ENCODE data around the gene ME2.
"Not testable (repeated sequence)": the region's sequence is repeated elsewhere in the genome, so short reads cannot be mapped to it uniquely, and the experiment has no call there.

The ME2 gene

DNA sequence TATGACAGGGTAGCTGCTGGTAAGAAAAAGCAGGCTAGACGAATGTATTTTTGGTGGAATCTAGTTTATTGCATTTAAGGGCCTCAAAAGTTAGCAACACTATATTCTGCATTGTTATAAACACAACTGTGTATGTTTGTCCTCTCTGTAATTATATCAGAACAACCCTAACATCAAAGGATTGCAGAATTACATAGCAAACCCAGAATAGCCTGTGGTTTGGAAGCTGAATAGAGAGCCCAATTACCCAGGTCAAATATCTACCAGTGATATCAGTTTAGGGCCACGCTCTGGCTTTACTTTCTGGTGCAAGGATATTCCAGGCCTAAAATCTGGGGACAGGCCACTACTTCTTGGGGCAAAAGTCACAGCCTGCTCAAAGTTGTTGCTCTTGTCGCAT lies 34.0 kb upstream of the ME2 start:
- no peaks in the 10 kb centered on the region for H3K36me3 ChIP-seq

DNA sequence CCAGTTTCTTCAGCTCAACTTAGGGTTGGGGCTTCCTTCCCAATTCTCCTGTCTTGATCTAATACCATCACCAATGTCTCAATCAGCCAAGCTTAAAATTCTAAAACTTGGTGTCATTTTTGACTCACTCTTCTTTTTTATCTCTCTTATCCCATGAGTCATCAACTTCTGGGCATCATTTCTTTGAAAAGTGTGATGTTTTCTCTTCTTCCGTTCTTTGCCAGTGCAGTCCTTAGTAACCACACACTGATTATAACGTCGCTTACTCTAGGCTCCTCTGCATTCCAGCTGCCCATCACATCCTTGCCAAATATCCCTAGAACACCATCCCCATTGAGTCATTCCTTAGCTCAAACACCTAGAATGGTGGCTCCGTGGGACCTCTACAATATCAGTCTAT lies 31.7 kb upstream of the ME2 start:
- no peak overlapping the region for H3K4me3 ChIP-seq
- H3K27ac ChIP-seq: no peak overlapping the region
- no peaks in the 10 kb centered on the region for H3K4me1 ChIP-seq
- no peaks in the 10 kb centered on the region for H3K36me3 ChIP-seq
- H3K9me3 ChIP-seq: no peaks in the 10 kb centered on the region
- H3K9ac ChIP-seq: no peak overlapping the region
- H4K20me1 ChIP-seq: no peaks in the 10 kb centered on the region
- no peak for TF ChIP-seq Cebpa-rat (IDR thresholded peaks at IDR 0.05)
- no peaks in the 10 kb centered on the region for H3K27me3 ChIP-seq
- no peak overlapping the region for H3K4me2 ChIP-seq

More for the DNA sequence above, 34.0 kb upstream of the ME2 start:
- H3K27me3 ChIP-seq: no peaks in the 10 kb centered on the region
- no peak overlapping the region for H3K27ac ChIP-seq
- H3K9me3 ChIP-seq: no peaks in the 10 kb centered on the region
- H4K20me1 ChIP-seq: no peaks in the 10 kb centered on the region
- no peak overlapping the region for H3K4me3 ChIP-seq
- H3K4me1 ChIP-seq: no peaks in the 10 kb centered on the region
- H3K4me2 ChIP-seq: no peak overlapping the region
- TF ChIP-seq Cebpa-rat (IDR thresholded peaks at IDR 0.05): no peak
- H3K9ac ChIP-seq: no peak overlapping the region

DNA sequence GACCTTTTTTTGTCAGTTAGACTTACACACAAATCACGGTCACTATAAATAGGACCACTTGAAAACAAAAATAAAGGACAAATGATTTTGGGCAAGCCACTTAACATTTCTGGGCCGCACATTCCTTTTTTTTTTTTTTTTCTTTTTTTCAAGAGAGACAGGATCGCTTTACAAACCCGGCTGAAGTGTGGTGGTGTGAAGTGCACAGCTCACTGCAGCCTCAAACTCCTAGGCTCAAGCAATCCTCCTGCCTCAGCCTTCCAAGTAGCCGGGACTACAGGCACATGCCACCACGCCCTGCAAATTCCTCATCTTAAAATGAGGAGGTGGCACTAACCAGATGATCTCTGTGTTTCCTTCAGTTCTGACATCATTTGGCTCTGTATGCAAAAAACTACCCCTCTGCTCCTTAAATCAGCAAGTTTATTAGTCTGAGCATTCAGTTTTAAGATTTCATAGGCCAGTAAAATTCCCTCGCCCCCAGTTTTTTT lies 30.8 kb upstream of the ME2 start:
- no peak overlapping the region for H3K27ac ChIP-seq
- no peak for TF ChIP-seq Cebpa-rat (IDR thresholded peaks at IDR 0.05)
- no peak overlapping the region for H3K4me2 ChIP-seq
- H3K27me3 ChIP-seq: no peaks in the 10 kb centered on the region
- no peak overlapping the region for H3K9ac ChIP-seq
- no peak overlapping the region for H3K4me3 ChIP-seq
- no peaks in the 10 kb centered on the region for H3K36me3 ChIP-seq
- H3K4me1 ChIP-seq: no peaks in the 10 kb centered on the region
- H4K20me1 ChIP-seq: no peaks in the 10 kb centered on the region
- H3K9me3 ChIP-seq: no peaks in the 10 kb centered on the region

DNA sequence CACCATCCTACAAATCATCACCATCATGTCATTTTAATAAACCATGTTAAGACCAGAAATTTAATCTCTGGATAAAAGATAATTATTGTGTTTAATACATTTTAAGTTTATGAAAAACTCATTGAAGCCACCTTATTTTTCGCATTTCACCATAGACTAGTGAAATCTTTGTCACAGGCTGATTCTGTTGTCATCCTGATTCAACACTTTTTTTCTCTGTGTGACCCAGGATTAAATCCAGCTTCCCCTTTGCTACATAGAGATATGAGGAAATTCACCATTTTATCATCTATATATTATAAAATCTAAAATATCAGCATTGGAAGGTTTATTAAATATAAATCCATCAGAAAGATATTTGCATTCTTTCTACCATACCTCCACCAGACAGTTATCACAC lies 29.9 kb upstream of the ME2 start:
- H3K9ac ChIP-seq: no peak overlapping the region
- H3K4me2 ChIP-seq: no peak overlapping the region
- H3K27ac ChIP-seq: no peak overlapping the region
- H3K36me3 ChIP-seq: no peaks in the 10 kb centered on the region
- no peak overlapping the region for H3K4me3 ChIP-seq
- no peaks in the 10 kb centered on the region for H4K20me1 ChIP-seq
- H3K27me3 ChIP-seq: no peaks in the 10 kb centered on the region
- no peaks in the 10 kb centered on the region for H3K4me1 ChIP-seq
- H3K9me3 ChIP-seq: no peaks in the 10 kb centered on the region
- TF ChIP-seq Cebpa-rat (IDR thresholded peaks at IDR 0.05): no peak

DNA sequence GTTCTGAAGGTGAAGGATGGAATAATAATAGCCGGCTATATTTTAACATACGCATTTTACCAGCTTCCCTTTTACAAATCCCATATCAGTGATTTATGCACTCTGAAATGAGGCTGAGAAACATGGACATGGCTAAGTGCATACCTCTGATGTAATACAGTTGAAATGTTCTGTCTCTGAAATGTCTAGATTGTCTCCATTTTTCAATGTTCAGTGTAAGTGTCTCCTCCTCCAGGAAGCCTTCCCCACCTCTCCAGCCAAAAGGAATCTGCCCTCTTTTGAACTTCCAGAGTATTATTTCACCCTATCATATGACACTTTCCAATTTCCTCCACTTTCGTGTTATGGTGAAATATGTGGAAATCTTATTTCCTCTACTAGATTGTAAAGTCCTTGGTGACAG lies 29.5 kb upstream of the ME2 start:
- TF ChIP-seq Cebpa-rat (IDR thresholded peaks at IDR 0.05): no peak
- Histone ChIP-seq H4K20me1 (no peaks in the 10 kb centered on the region), H3K9ac (no peak overlapping the region), H3K27ac (no peak overlapping the region), H3K9me3 (no peaks in the 10 kb centered on the region), H3K4me1 (no peaks in the 10 kb centered on the region), H3K4me2 (no peak overlapping the region), H3K36me3 (no peaks in the 10 kb centered on the region), H3K4me3 (no peak overlapping the region), H3K27me3 (no peaks in the 10 kb centered on the region)

DNA sequence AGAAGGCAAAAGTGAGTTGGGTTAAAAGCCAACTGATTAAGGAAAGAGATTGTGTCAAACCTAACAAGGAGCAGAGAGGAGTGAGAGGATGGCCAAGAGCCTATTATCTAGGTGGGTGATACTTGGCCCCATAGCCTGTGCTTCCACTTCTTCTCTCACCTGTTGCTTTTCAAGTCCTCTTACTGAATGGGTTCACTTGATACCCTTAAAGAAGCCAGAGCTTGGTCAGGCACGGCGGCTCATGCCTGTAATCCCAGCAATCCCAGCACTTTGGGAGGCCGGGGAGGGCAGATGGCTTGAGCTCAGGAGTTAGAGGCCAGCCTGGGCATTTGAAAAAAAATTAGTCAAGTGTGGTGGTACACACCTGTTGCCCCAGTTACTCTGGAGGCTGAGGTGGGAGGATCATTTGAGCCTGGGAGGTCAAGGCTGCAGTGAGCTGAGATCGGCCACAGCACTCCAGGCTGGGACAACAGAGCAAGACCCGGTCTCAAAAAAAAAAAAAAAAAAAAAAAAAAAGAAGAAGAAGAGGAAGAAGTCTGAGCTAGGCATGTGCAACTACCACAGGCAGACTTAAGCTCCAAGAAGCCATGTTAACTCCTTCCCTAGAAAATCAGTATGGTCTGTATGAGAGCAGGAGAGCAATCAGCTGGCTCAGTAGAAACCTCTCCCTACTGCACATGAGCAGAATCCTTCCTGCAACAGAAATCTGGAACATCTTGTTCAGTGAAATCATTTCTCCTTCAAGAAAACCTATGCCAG lies 28.4 kb upstream of the ME2 start:
- H3K36me3 ChIP-seq: no peaks in the 10 kb centered on the region
- no peaks in the 10 kb centered on the region for H3K9me3 ChIP-seq
- H3K4me1 ChIP-seq: no peaks in the 10 kb centered on the region
- H3K9ac ChIP-seq: no peak overlapping the region
- no peak overlapping the region for H3K4me2 ChIP-seq
- no peak overlapping the region for H3K27ac ChIP-seq
- H3K4me3 ChIP-seq: no peak overlapping the region
- no peaks in the 10 kb centered on the region for H4K20me1 ChIP-seq
- no peak for TF ChIP-seq Cebpa-rat (IDR thresholded peaks at IDR 0.05)
- no peaks in the 10 kb centered on the region for H3K27me3 ChIP-seq

DNA sequence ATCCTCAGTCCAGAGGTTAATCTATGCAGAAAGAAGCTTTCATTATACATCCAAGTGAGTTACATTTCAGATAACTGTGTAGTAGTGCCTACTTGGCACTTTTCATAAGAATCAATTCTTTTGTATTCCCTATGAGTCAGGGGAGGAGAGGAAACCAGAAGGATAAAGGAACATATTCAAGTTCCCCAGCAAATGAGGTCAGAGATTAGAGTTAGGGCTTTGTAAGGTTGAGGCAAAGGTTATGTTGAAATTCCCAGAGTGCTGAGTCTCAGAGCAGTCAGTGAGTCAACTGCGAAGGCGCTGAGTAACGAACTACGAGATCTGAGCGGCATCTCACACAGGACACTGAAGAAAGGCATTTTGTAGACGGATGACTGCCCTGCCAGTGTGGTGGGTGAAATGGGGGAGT lies 25.1 kb upstream of the ME2 start:
- Histone ChIP-seq H3K27me3 (no peaks in the 10 kb centered on the region), H3K36me3 (no peaks in the 10 kb centered on the region), H4K20me1 (no peaks in the 10 kb centered on the region), H3K27ac (no peak overlapping the region), H3K4me3 (no peak overlapping the region), H3K4me1 (0 out of 2 replicates have a peak, but pooled peaks cover 6% of the 10 kb centered on the region), H3K9ac (no peak overlapping the region), H3K4me2 (no peak overlapping the region), H3K9me3 (no peaks in the 10 kb centered on the region)
- no peak for TF ChIP-seq Cebpa-rat (IDR thresholded peaks at IDR 0.05)

DNA sequence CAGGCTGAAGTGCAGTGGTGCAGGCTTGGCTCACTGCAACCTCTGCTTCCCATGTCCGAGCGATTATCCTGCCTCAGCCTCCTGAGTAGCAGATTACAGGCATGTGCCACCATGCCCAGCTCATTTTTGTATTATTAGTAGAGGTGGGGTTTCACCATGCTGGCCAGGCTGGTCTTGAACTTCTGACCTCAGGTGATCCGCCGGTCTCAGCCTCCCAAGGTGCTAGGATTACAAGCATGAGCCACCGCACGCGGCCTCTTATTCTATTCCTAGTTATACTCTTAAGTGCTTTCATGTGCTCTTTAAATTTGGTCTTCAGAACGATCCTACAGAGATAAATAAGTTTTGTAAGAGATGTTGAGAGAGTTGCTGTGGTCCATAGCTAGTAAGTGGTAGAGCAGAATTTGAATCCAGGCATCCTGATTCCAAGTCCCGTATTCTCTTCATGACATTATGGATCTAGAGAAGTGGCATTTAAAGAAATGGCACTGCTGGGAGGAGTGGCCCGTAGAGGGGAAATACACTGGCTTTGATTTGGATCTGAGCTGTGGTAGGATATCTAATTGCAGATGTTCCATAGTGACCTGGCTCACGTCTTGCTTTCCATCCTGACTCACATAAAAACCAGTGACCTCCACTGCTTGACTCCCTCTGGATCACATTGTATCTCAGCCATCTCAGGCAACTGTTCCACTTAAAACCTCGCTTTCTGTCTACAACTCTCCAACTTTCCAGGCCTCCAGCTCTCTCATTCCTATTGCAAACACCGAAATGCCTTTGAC lies 22.8 kb upstream of the ME2 start:
- 0 out of 2 replicates have a peak, but pooled peaks cover 6% of the 10 kb centered on the region for H3K4me1 ChIP-seq
- no peaks in the 10 kb centered on the region for H4K20me1 ChIP-seq
- H3K9me3 ChIP-seq: no peaks in the 10 kb centered on the region
- H3K9ac ChIP-seq: no peak overlapping the region
- H3K27me3 ChIP-seq: no peaks in the 10 kb centered on the region
- no peak overlapping the region for H3K27ac ChIP-seq
- no peaks in the 10 kb centered on the region for H3K36me3 ChIP-seq
- H3K4me3 ChIP-seq: no peak overlapping the region
- TF ChIP-seq Cebpa-rat (IDR thresholded peaks at IDR 0.05): no peak
- no peak overlapping the region for H3K4me2 ChIP-seq

DNA sequence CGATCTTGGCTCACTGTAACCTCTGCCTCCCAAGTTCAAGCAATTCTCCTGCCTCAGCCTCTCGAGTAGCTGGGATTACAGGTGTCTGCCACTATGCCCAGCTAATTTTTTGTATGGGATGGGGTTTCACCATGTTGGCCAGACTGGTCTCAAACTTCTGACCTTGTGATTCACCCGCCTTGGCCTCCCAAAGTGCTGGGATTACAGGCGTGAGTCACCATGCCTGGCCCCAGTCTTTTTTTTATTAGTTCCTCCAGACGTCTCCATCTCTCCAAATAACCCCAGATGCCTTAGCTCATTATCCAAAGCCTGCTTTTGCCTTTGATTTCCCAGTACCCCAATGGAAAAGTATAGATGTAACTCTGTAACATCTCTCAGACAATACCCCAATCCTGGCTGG lies 21.8 kb upstream of the ME2 start:
- H3K4me2 ChIP-seq, H3K36me3 ChIP-seq, H3K27ac ChIP-seq, H3K4me3 ChIP-seq, H3K4me1 ChIP-seq, H3K27me3 ChIP-seq, H4K20me1 ChIP-seq, H3K9ac ChIP-seq, H3K9me3 ChIP-seq: not testable (repeated sequence)

DNA sequence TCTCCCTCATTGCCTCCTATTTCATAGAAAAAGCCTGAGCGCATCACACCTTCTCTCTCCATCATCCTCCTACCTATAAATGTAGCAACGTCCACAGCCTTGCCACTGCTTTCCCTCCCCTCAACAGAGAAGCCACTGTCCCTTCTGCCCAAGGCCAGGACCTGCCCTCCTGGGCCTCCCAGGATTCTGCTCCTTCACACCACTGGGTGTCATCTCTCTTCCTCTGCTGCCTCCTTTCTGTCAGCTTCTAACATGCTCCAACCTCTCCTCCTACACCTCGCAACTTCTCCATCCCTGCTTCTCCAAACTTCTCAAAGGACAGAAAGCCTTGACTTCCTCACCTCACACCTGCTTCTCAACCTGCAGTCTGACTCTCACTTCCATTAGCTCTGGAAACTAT lies 21.2 kb upstream of the ME2 start:
- H3K9ac ChIP-seq: no peak overlapping the region
- no peaks in the 10 kb centered on the region for H3K27me3 ChIP-seq
- TF ChIP-seq Cebpa-rat (IDR thresholded peaks at IDR 0.05): no peak
- H3K4me2 ChIP-seq: no peak overlapping the region
- no peak overlapping the region for H3K27ac ChIP-seq
- no peaks in the 10 kb centered on the region for H3K9me3 ChIP-seq
- no peak overlapping the region for H3K4me3 ChIP-seq
- peaks cover 13% of the 10 kb centered on the region; the same call in 1 of the 2 replicates for H3K4me1 ChIP-seq
- H4K20me1 ChIP-seq: no peaks in the 10 kb centered on the region
- H3K36me3 ChIP-seq: no peaks in the 10 kb centered on the region

Data from BLaER1 (cell line).